Vagina (tissue), 2 donors: ENCODE measurements around the gene PLD1. TPM values are rescaled to one million over a fixed set of nuclear protein-coding genes. Genes with fewer than 3 reads are reported as not detected.

ENCODE experiments used
- DNase-seq, 2 donors: peaks; one replicate each; pipeline ENCODE4 v3.0.0-alpha.2; 2017; ENCODE audit errors: extremely low spot score in 2 of 2
- H3K27ac ChIP-seq: fragments of 200-600 bp; sonication (generic); one replicate; pipeline ENCODE4 v1.5.1; 2019
- H3K27me3 ChIP-seq: fragments of 200-600 bp; sonication (generic); one replicate; pipeline ENCODE4 v1.5.1; 2019
- H3K36me3 ChIP-seq, 2 donors: fragments of 200-600 bp; sonication (generic); one replicate each; pipeline ENCODE4 v1.5.1; 2017 to 2019
- H3K4me1 ChIP-seq: fragments of 200-600 bp; sonication (generic); one replicate; pipeline ENCODE4 v1.5.1; 2019
- H3K4me3 ChIP-seq, 2 donors: fragments of 200-600 bp; sonication (generic); 1 replicate in 1 of 2; 2 replicates in 1 of 2; pipeline ENCODE4 v1.5.1; 2016 to 2019
- H3K9me3 ChIP-seq: fragments of 200-600 bp; sonication (generic); one replicate; pipeline ENCODE4 v1.5.1; 2019
- CTCF ChIP-seq, 3 experiments: fragments of 450-650 bp in 2 of 3; fragments of 200-600 bp in 1 of 3; sonication (generic) in 1 of 3; IDR thresholded peaks; one replicate each; pipeline ENCODE4 v1.5.1; 2017 to 2019; ENCODE audit warnings: antibody characterized with exemption in 3 of 3, mild to moderate bottlenecking in 2 of 3, moderate library complexity in 2 of 3
- POLR2A ChIP-seq, 2 donors: fragments of 450-650 bp; IDR thresholded peaks; one replicate each; pipeline ENCODE4 v1.6.1; 2017; ENCODE audit warnings: antibody characterized with exemption in 2 of 2, mild to moderate bottlenecking in 2 of 2, moderate library complexity in 2 of 2
- POLR2AphosphoS5 ChIP-seq, 2 donors: sonication (generic); formaldehyde crosslinking; IDR thresholded peaks; one replicate each; pipeline ENCODE4 v1.9.0; 2017; ENCODE audit warnings: antibody characterized with exemption in 2 of 2, mild to moderate bottlenecking in 2 of 2, low read depth in 1 of 2; ENCODE audit not compliant: insufficient read depth in 1 of 2
- intact Hi-C: fragments of 100-400 bp; cut with DNase I; formaldehyde crosslinking; loops from one replicate; pipeline ENCODE4 v1.15.1; 2023
- total RNA-seq: library from RNA; depleted of rRNA; stranded (reverse); fragments of >200 nt; gene quantifications from one replicate; pipeline ENCODE4 v1.2.3, GENCODE V29; 2016

The PLD1 gene
- total RNA-seq, 1 donor from 2014 or later = 35.6 TPM

DNA sequence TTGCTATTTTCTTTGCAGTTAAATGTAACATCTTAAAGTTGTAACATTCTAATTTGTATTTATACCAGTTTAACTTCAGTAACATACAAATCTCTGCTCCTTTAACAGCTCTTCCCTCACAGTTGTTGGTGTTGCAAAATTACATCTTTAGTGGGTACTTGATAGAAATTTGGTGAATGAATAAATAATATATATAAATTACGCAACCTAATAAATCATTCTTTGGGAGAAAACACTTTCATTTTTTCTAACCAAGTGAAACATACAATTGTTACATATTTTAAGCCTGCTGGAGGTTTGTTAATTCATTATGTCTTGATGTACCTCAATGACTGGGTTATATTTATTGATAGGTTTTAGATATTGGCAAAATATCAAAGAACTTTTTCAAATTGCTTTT lies 118.8 kb downstream of the PLD1 start:
- Histone ChIP-seq H3K9me3 (no peaks in the 10 kb centered on the region), H3K27me3 (no peaks in the 10 kb centered on the region), H3K27ac (no peak overlapping the region), H3K4me3 (no peak overlapping the region), H3K4me1 (peaks cover 25% of the 10 kb centered on the region), H3K36me3 (peaks cover 0 to 11% of the 10 kb centered on the region in 2 donors)
- DNase-seq = no peak
- intact Hi-C loops = no loop called here
- TF ChIP-seq CTCF (IDR thresholded peaks at IDR 0.05) (no peak), POLR2AphosphoS5 (IDR thresholded peaks at IDR 0.05; ENCODE audit: insufficient read depth in 1 of 2, low read depth in 1 of 2) (no peak), POLR2A (IDR thresholded peaks at IDR 0.05) (no peak)

GRCh38 chr3:171690281-171690680 lies 120.0 kb downstream of the PLD1 start:
- intact Hi-C loops = no loop called here
- H3K9me3 ChIP-seq = no peaks in the 10 kb centered on the region
- no peak overlapping the region for H3K27ac ChIP-seq
- no peak for DNase-seq
- no peak overlapping the region for H3K4me3 ChIP-seq
- peaks cover 19% of the 10 kb centered on the region for H3K4me1 ChIP-seq
- H3K27me3 ChIP-seq = no peaks in the 10 kb centered on the region
- TF ChIP-seq POLR2AphosphoS5 (IDR thresholded peaks at IDR 0.05; ENCODE audit: insufficient read depth in 1 of 2, low read depth in 1 of 2) (no peak), CTCF (IDR thresholded peaks at IDR 0.05) (no peak), POLR2A (IDR thresholded peaks at IDR 0.05) (no peak)
- peaks cover 0 to 11% of the 10 kb centered on the region in 2 donors for H3K36me3 ChIP-seq

DNA sequence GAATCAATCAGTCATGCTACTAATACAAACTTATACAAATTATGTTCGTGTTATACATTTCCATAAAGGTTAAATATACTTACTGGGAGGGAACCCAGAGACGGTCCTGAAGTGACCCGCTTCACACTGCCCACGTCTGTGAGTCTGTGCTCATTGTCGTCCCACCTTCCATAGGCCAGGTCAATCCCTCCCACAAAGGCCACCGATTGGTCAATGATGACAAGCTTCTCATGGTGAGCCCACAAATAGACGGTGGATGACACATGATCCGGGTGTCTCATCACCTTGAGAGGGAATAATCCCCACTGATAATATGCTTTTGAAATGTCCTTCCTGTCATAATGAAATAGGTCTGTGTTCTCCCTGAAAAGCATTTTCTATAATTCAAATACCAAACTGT lies 121.7 kb downstream of the PLD1 start:
- DNase-seq = no peak
- H3K4me3 ChIP-seq = no peak overlapping the region
- no peak overlapping the region for H3K27ac ChIP-seq
- no peaks in the 10 kb centered on the region for H3K9me3 ChIP-seq
- peaks cover 0 to 11% of the 10 kb centered on the region in 2 donors for H3K36me3 ChIP-seq
- intact Hi-C loops = no loop called here
- peaks cover 15% of the 10 kb centered on the region for H3K4me1 ChIP-seq
- TF ChIP-seq CTCF (IDR thresholded peaks at IDR 0.05) (no peak), POLR2A (IDR thresholded peaks at IDR 0.05) (no peak), POLR2AphosphoS5 (IDR thresholded peaks at IDR 0.05; ENCODE audit: insufficient read depth in 1 of 2, low read depth in 1 of 2) (no peak)
- no peaks in the 10 kb centered on the region for H3K27me3 ChIP-seq

GRCh38 chr3:171688002-171688401 lies 122.3 kb downstream of the PLD1 start:
- Histone ChIP-seq H3K4me1 (peaks cover 15% of the 10 kb centered on the region), H3K9me3 (no peaks in the 10 kb centered on the region), H3K36me3 (peaks cover 0 to 11% of the 10 kb centered on the region in 2 donors), H3K27me3 (no peaks in the 10 kb centered on the region), H3K27ac (no peak overlapping the region), H3K4me3 (no peak overlapping the region)
- intact Hi-C loops = no loop called here
- DNase-seq = no peak
- TF ChIP-seq POLR2AphosphoS5 (IDR thresholded peaks at IDR 0.05; ENCODE audit: insufficient read depth in 1 of 2, low read depth in 1 of 2) (no peak), CTCF (IDR thresholded peaks at IDR 0.05) (no peak), POLR2A (IDR thresholded peaks at IDR 0.05) (no peak)

DNA sequence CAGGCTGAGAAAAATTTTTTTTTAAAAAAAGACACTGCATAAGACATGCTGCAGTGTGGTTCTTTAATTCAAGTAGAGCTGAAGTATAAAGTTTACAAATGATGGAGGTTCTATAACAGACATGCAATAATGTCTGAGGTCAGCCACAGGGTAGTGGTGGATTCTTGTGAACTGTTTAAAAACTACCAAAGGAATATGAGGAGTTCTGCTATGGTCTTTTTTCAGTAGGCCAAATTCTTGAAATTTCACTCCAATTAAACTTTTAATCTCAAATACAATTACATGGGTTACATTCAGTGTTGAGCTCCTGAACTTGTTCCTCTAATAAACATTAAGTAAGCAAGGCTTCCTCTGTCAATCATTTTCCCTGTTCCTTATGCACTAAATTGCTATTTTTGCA lies 122.7 kb downstream of the PLD1 start:
- intact Hi-C loops = no loop called here
- H3K27ac ChIP-seq = no peak overlapping the region
- H3K4me1 ChIP-seq = peaks cover 15% of the 10 kb centered on the region
- H3K4me3 ChIP-seq = no peak overlapping the region
- H3K9me3 ChIP-seq = no peaks in the 10 kb centered on the region
- TF ChIP-seq POLR2A (IDR thresholded peaks at IDR 0.05) = no peak
- TF ChIP-seq CTCF (IDR thresholded peaks at IDR 0.05) = no peak
- peaks cover 0 to 10% of the 10 kb centered on the region in 2 donors for H3K36me3 ChIP-seq
- H3K27me3 ChIP-seq = no peaks in the 10 kb centered on the region
- DNase-seq = no peak
